Measurements from ENCODE around the gene HYAL2.

DNA sequence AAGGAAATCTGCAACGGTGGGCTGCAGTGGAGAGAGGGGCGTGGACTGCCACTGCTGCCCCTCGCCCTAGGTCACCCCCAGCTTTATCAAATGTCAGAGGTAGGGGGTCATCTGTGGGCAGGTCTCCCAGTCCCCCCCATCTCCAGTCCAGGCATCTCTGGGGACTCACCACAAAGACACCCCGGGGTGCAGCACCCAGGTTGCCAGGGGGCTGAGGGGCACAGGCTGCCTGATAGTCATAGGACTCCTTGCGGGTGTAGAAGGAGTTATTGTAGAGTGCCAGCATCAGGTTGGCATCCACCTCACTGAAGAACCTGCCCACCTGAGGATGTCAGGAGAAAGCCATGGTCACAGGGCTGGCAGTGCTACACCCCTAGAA is 43.3 kb upstream of the HYAL2 start:
- TF ChIP-seq POLR2AphosphoS5 (IDR thresholded peaks at IDR 0.05) (no peak), EP300 (IDR thresholded peaks at IDR 0.05) (no peak), POLR2A (IDR thresholded peaks at IDR 0.05) (no peak)
- TF ChIP-seq, protein P1, sequence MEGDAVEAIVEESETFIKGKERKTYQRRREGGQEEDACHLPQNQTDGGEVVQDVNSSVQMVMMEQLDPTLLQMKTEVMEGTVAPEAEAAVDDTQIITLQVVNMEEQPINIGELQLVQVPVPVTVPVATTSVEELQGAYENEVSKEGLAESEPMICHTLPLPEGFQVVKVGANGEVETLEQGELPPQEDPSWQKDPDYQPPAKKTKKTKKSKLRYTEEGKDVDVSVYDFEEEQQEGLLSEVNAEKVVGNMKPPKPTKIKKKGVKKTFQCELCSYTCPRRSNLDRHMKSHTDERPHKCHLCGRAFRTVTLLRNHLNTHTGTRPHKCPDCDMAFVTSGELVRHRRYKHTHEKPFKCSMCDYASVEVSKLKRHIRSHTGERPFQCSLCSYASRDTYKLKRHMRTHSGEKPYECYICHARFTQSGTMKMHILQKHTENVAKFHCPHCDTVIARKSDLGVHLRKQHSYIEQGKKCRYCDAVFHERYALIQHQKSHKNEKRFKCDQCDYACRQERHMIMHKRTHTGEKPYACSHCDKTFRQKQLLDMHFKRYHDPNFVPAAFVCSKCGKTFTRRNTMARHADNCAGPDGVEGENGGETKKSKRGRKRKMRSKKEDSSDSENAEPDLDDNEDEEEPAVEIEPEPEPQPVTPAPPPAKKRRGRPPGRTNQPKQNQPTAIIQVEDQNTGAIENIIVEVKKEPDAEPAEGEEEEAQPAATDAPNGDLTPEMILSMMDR (IDR thresholded peaks at IDR 0.05): no peak

Measured in sigmoid colon (tissue), 4 donors.